Panc1 (cell line): ENCODE data around the gene BBS5. TPM values are rescaled to one million over a fixed set of nuclear protein-coding genes. Genes with fewer than 3 reads are reported as not detected.

Experiments
- ATAC-seq: fragments of 200-7000 bp; cut with Tn5 transposase; 2 replicates; pipeline ENCODE4 v1.9.1; 2020; ENCODE audit warnings: mild to moderate bottlenecking, moderate library complexity
- BruUV-seq: library from RNA; stranded (reverse); fragments of 400-500 nt; replicated peaks from 2 replicates; lab custom pipeline; 2021; lab: Mats Ljungman, UMichigan
- CTCF ChIA-PET: fragments of 300-600 bp; sonication (Branson Sonifier 250); formaldehyde crosslinking; loops from one replicate; lab custom pipeline; 2022; ENCODE audit warnings: antibody characterized with exemption; lab: Charles Lee
- POLR2A ChIA-PET: fragments of 300-600 bp; sonication (Branson Sonifier 250); formaldehyde crosslinking; loops from one replicate; lab custom pipeline; 2022; ENCODE audit warnings: antibody characterized with exemption; lab: Charles Lee
- DNase-seq: peaks from one replicate; pipeline ENCODE4 v3.0.0-alpha.2; 2010; ENCODE audit warnings: low read depth, low spot score
- H3K27ac ChIP-seq: 2 replicates; pipeline ENCODE4 v1.5.1; 2011; ENCODE audit warnings: mild to moderate bottlenecking, low read length, inconsistent platforms
- H3K27me3 ChIP-seq: fragments of 200-500 bp; sonication (Bioruptor generic); 2 replicates; pipeline ENCODE4 v1.6.0; 2014; ENCODE audit warnings: low read length, inconsistent platforms; ENCODE audit not compliant: control insufficient read depth, insufficient read depth
- H3K36me3 ChIP-seq: fragments of 200-500 bp; sonication (Bioruptor generic); 2 replicates; pipeline ENCODE4 v1.5.1; 2014; ENCODE audit warnings: inconsistent platforms, mild to moderate bottlenecking, low read length, moderate library complexity; ENCODE audit not compliant: control insufficient read depth, insufficient read depth
- H3K4me1 ChIP-seq: 2 replicates; pipeline ENCODE4 v1.5.1; 2011; ENCODE audit warnings: inconsistent platforms, mild to moderate bottlenecking, low read length, moderate library complexity; ENCODE audit not compliant: control insufficient read depth, insufficient read depth
- H3K4me3 ChIP-seq, 2 experiments: 2 replicates each; pipeline ENCODE4 v1.5.1; 2011 to 2012; ENCODE audit warnings: low read depth in 2 of 2, low read length in 2 of 2, mild to moderate bottlenecking in 2 of 2, inconsistent platforms in 1 of 2, moderate library complexity in 1 of 2
- H3K9me3 ChIP-seq: fragments of 200-500 bp; sonication (Bioruptor generic); 2 replicates; pipeline ENCODE4 v1.5.1; 2014; ENCODE audit warnings: low read depth, mild to moderate bottlenecking, inconsistent platforms, low read length, moderate library complexity; ENCODE audit not compliant: control insufficient read depth, insufficient read depth
- POLR2AphosphoS5 ChIP-seq: IDR thresholded peaks from 2 replicates; pipeline ENCODE4 v1.6.1; 2012; ENCODE audit warnings: mild to moderate bottlenecking, low read depth, low read length, moderate library complexity
- REST ChIP-seq, 2 experiments: IDR thresholded peaks; 2 replicates each; pipeline ENCODE4 v1.6.1; 2011 to 2012; ENCODE audit warnings: low read depth in 2 of 2, control low read depth in 1 of 2, low read length in 1 of 2, mild to moderate bottlenecking in 1 of 2, moderate library complexity in 1 of 2; ENCODE audit not compliant: insufficient read depth in 1 of 2
- SIN3A ChIP-seq: IDR thresholded peaks from 2 replicates; pipeline ENCODE4 v1.6.1; 2012; ENCODE audit warnings: low read depth, mild to moderate bottlenecking, low read length, moderate library complexity, borderline replicate concordance; ENCODE audit not compliant: insufficient read depth
- TCF7L2 ChIP-seq: IDR thresholded peaks from 2 replicates; pipeline ENCODE4 v1.6.1; 2011; ENCODE audit warnings: mild to moderate bottlenecking, low read depth, low read length, inconsistent platforms
- in situ Hi-C: cut with HindIII; loops from 2 replicates; pipeline ENCODE4 v1.10.0; 2016; ENCODE audit warnings: low sequenced_read_pairs, low pct_unique_long_range_greater_than_20kb
- intact Hi-C: fragments of 100-400 bp; cut with micrococcal nuclease; formaldehyde crosslinking; loops from one replicate; pipeline ENCODE4 v1.10.0; 2022; ENCODE audit not compliant: unreplicated experiment
- total RNA-seq: library from RNA; stranded (reverse); gene quantifications from one replicate; pipeline ENCODE4 v1.2.1, GENCODE V29; 2021; ENCODE audit not compliant: unreplicated experiment
- TF ChIP-seq, protein P1 (sequence below): fragments of 450-650 bp; IDR thresholded peaks from 2 replicates; pipeline ENCODE4 v1.5.1; 2017; ENCODE audit warnings: mild to moderate bottlenecking

BBS5 gene
- total RNA-seq, 1 experiment from 2014 or later = 7.5 TPM

DNA sequence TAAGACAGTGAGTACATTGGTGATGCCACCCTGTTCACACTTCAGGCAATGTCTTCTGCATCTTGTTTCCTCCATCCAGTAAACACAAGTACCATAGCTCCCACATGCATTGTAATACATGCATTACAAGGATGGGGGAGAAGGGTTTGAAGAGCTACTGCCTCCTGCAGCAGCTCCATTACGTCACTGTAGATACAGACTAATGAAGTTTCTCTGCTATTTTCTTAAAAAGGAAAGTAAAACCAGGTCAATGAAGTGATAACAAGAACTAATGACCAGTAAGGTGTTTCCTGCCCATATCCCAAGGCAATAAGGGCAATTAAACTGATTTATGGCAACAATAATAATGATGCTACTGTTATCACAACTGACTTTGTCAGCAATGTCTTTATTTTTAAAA lies 18.2 kb upstream of the BBS5 start:
- H3K4me1 ChIP-seq = no peaks in the 10 kb centered on the region
- H3K4me3 ChIP-seq = no peak overlapping the region
- no TSS peak for BruUV-seq
- no peak for ATAC-seq
- DNase-seq = no peak
- ChIA-PET CTCF (no interaction called here), POLR2A (no interaction called here)
- H3K9me3 ChIP-seq = no peaks in the 10 kb centered on the region
- H3K27ac ChIP-seq = no peak overlapping the region
- H3K36me3 ChIP-seq = no peaks in the 10 kb centered on the region
- in situ Hi-C loops (no loop called here), intact Hi-C loops (no loop called here)
- no peaks in the 10 kb centered on the region for H3K27me3 ChIP-seq
- TF ChIP-seq TCF7L2 (no peak), SIN3A (no peak), REST (IDR thresholded peaks at IDR 0.05; ENCODE audit: insufficient read depth in 1 of 2, low read depth in 2 of 2, low read length in 1 of 2) (no peak), POLR2AphosphoS5 (no peak)
- TF ChIP-seq, protein P1, sequence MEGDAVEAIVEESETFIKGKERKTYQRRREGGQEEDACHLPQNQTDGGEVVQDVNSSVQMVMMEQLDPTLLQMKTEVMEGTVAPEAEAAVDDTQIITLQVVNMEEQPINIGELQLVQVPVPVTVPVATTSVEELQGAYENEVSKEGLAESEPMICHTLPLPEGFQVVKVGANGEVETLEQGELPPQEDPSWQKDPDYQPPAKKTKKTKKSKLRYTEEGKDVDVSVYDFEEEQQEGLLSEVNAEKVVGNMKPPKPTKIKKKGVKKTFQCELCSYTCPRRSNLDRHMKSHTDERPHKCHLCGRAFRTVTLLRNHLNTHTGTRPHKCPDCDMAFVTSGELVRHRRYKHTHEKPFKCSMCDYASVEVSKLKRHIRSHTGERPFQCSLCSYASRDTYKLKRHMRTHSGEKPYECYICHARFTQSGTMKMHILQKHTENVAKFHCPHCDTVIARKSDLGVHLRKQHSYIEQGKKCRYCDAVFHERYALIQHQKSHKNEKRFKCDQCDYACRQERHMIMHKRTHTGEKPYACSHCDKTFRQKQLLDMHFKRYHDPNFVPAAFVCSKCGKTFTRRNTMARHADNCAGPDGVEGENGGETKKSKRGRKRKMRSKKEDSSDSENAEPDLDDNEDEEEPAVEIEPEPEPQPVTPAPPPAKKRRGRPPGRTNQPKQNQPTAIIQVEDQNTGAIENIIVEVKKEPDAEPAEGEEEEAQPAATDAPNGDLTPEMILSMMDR = no peak

GRCh38 chr2:169462896-169463695 lies 16.2 kb upstream of the BBS5 start:
- ATAC-seq (no peak), DNase-seq (no peak)
- no peaks in the 10 kb centered on the region for H3K4me1 ChIP-seq
- H3K27ac ChIP-seq = no peak overlapping the region
- CTCF ChIA-PET = interaction anchor here (0.6 kb wide), 1 partner anchor 11 kb away, joined by 4 read pairs; no protein-coding TSS in a partner anchor
- no TSS peak for BruUV-seq
- POLR2A ChIA-PET = interaction anchor here (0.6 kb wide), 1 partner anchor 44 kb away, joined by 3 read pairs; no protein-coding TSS in a partner anchor
- intact Hi-C loops (no loop called here), in situ Hi-C loops (no loop called here)
- no peak overlapping the region for H3K4me3 ChIP-seq
- H3K27me3 ChIP-seq = no peaks in the 10 kb centered on the region
- TF ChIP-seq POLR2AphosphoS5 (no peak), REST (IDR thresholded peaks at IDR 0.05; ENCODE audit: insufficient read depth in 1 of 2, low read depth in 2 of 2, low read length in 1 of 2) (no peak), SIN3A (no peak)
- TF ChIP-seq, protein P1 = no peak
- H3K9me3 ChIP-seq = no peaks in the 10 kb centered on the region
- no peaks in the 10 kb centered on the region for H3K36me3 ChIP-seq
